Neutrophil (primary cell): Measurements from ENCODE around the gene LRCH1.

Experiments
- H3K27ac ChIP-seq: fragments of 200-600 bp; sonication (generic); 2 replicates; pipeline ENCODE4 v1.5.1; 2016; ENCODE audit warnings: mild to moderate bottlenecking, moderate library complexity
- H3K27me3 ChIP-seq: fragments of 200-600 bp; sonication (generic); 2 replicates; pipeline ENCODE4 v1.6.0; 2016; ENCODE audit warnings: mild to moderate bottlenecking
- H3K36me3 ChIP-seq: fragments of 200-600 bp; sonication (generic); 2 replicates; pipeline ENCODE4 v1.5.1; 2017
- H3K4me1 ChIP-seq, 2 experiments: fragments of 200-600 bp in 1 of 2; sonication (generic) in 1 of 2; 1 replicate in 1 of 2; 2 replicates in 1 of 2; pipeline versions ENCODE4 v1.5.1 to v1.6.1; 2013 to 2016; ENCODE audit warnings: low read depth in 1 of 2, low read length in 1 of 2, mild to moderate bottlenecking in 1 of 2, moderate library complexity in 1 of 2; ENCODE audit not compliant: control insufficient read depth in 1 of 2, insufficient read depth in 1 of 2
- H3K4me3 ChIP-seq, 2 experiments: fragments of 200-600 bp in 1 of 2; sonication (generic) in 1 of 2; 1 replicate in 1 of 2; 2 replicates in 1 of 2; pipeline ENCODE4 v1.5.1; 2013 to 2016; ENCODE audit warnings: low read depth in 1 of 2, low read length in 1 of 2, mild to moderate bottlenecking in 1 of 2, moderate library complexity in 1 of 2
- H3K9me3 ChIP-seq: fragments of 200-600 bp; sonication (generic); 2 replicates; pipeline ENCODE4 v1.5.1; 2016
- CTCF ChIP-seq: fragments of 200-600 bp; sonication (generic); IDR thresholded peaks from 2 replicates; pipeline ENCODE4 v1.5.1; 2016; ENCODE audit warnings: antibody characterized with exemption

LRCH1 gene

GRCh38 chr13:46632176-46632575 is 79.2 kb downstream of the LRCH1 start:
- Histone ChIP-seq H3K27me3 (no peaks in the 10 kb centered on the region), H3K9me3 (no peaks in the 10 kb centered on the region), H3K4me3 (no peak overlapping the region), H3K27ac (no peak overlapping the region), H3K36me3 (no peaks in the 10 kb centered on the region), H3K4me1 (peaks cover 0 to 3% of the 10 kb centered on the region in 2 experiments)
- TF ChIP-seq CTCF = no peak

GRCh38 chr13:46633416-46633815 is 80.4 kb downstream of the LRCH1 start:
- no peak overlapping the region for H3K4me3 ChIP-seq
- H3K9me3 ChIP-seq = no peaks in the 10 kb centered on the region
- H3K4me1 ChIP-seq = no peaks in the 10 kb centered on the region
- H3K27ac ChIP-seq = no peak overlapping the region
- no peak for TF ChIP-seq CTCF
- no peaks in the 10 kb centered on the region for H3K27me3 ChIP-seq
- H3K36me3 ChIP-seq = no peaks in the 10 kb centered on the region

GRCh38 chr13:46636451-46636850 is 83.5 kb downstream of the LRCH1 start:
- H3K4me3 ChIP-seq = no peak overlapping the region
- no peak for TF ChIP-seq CTCF
- H3K4me1 ChIP-seq = peaks cover 0 to 7% of the 10 kb centered on the region in 2 experiments
- no peaks in the 10 kb centered on the region for H3K36me3 ChIP-seq
- no peaks in the 10 kb centered on the region for H3K27me3 ChIP-seq
- no peaks in the 10 kb centered on the region for H3K9me3 ChIP-seq
- no peak overlapping the region for H3K27ac ChIP-seq

- Histone ChIP-seq H3K4me3 (no peak overlapping the region), H3K4me1 (peaks cover 0 to 8% of the 10 kb centered on the region in 2 experiments), H3K36me3 (no peaks in the 10 kb centered on the region), H3K9me3 (no peaks in the 10 kb centered on the region), H3K27ac (no peak overlapping the region), H3K27me3 (no peaks in the 10 kb centered on the region)
- no peak for TF ChIP-seq CTCF
These were observed 84.2 kb downstream of the LRCH1 start for GRCh38 chr13:46637213-46637612.

- H3K4me1 ChIP-seq = peaks cover 0 to 8% of the 10 kb centered on the region in 2 experiments
- no peak overlapping the region for H3K27ac ChIP-seq
These were observed 85.3 kb downstream of the LRCH1 start for GRCh38 chr13:46638262-46638661.

More at GRCh38 chr13:46638262-46638661, 85.3 kb downstream of the LRCH1 start:
- Histone ChIP-seq H3K36me3 (no peaks in the 10 kb centered on the region), H3K4me3 (no peak overlapping the region), H3K27me3 (no peaks in the 10 kb centered on the region), H3K9me3 (no peaks in the 10 kb centered on the region)
- no peak for TF ChIP-seq CTCF
